GM13977 (cell line): ENCODE results near the gene CCNE1.

ENCODE experiments used
- DNase-seq: peaks from one replicate; pipeline ENCODE4 v3.0.0; 2012; ENCODE audit warnings: low spot score
- in situ Hi-C: fragments of 300-500 bp; cut with MboI; formaldehyde crosslinking; loops from one replicate; pipeline ENCODE4 v1.12.0; 2022; ENCODE audit warnings: low sequenced_read_pairs, low pct_unique_long_range_greater_than_20kb, mixed read lengths, inconsistent platforms; ENCODE audit not compliant: unreplicated experiment
- TF ChIP-seq, protein P1 (sequence below): IDR thresholded peaks from 2 replicates; pipeline ENCODE4 v1.5.1; 2012; ENCODE audit warnings: mild to moderate bottlenecking, control low read depth; ENCODE audit not compliant: insufficient read depth; ENCODE audit errors: extremely low read depth, missing control alignments

Gene CCNE1

DNA sequence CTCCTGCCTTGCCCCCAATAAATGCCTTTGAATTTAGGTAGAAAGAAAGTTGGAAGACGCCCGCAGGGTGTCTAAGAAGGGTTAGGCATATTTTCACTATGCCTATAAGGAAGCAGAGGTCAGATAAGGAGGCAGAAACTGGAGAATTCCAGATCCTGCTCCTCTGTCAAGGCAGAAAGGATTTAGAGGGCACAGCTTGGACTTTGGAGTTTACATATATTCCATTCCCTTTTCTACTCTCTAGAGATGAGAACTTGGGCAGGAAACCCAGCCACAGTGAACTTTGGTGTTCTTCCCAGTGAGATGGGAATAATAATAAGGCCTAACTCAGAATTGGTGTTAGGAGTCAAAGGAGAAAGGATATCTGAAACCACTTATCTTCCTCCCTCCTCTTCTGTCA lies 37.4 kb downstream of the CCNE1 start:
- DNase-seq, result no peak
- in situ Hi-C loops, result no loop called here
- TF ChIP-seq, protein P1, sequence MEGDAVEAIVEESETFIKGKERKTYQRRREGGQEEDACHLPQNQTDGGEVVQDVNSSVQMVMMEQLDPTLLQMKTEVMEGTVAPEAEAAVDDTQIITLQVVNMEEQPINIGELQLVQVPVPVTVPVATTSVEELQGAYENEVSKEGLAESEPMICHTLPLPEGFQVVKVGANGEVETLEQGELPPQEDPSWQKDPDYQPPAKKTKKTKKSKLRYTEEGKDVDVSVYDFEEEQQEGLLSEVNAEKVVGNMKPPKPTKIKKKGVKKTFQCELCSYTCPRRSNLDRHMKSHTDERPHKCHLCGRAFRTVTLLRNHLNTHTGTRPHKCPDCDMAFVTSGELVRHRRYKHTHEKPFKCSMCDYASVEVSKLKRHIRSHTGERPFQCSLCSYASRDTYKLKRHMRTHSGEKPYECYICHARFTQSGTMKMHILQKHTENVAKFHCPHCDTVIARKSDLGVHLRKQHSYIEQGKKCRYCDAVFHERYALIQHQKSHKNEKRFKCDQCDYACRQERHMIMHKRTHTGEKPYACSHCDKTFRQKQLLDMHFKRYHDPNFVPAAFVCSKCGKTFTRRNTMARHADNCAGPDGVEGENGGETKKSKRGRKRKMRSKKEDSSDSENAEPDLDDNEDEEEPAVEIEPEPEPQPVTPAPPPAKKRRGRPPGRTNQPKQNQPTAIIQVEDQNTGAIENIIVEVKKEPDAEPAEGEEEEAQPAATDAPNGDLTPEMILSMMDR, result no peak

DNA sequence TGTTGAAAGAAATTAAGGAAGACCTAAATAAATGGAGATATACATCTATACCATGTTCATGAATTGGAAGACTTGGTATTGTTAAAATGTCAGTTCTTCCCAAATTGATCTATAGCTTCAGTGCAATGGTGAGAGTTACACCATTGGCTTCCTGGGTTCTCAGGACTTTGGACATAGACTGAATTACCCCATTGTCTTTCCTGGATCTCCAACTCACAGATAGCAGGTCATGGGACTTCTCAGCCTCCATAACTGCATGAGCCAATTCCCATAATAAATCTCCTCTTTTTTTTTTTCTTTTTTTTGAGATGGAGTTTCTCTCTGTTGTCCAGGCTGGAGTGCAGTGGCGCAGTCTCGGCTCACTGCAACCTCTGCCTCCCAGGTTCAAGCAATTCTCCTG lies 38.7 kb downstream of the CCNE1 start:
- DNase-seq, result no peak
- TF ChIP-seq, protein P1, result no peak
- in situ Hi-C loops, result no loop called here

DNA sequence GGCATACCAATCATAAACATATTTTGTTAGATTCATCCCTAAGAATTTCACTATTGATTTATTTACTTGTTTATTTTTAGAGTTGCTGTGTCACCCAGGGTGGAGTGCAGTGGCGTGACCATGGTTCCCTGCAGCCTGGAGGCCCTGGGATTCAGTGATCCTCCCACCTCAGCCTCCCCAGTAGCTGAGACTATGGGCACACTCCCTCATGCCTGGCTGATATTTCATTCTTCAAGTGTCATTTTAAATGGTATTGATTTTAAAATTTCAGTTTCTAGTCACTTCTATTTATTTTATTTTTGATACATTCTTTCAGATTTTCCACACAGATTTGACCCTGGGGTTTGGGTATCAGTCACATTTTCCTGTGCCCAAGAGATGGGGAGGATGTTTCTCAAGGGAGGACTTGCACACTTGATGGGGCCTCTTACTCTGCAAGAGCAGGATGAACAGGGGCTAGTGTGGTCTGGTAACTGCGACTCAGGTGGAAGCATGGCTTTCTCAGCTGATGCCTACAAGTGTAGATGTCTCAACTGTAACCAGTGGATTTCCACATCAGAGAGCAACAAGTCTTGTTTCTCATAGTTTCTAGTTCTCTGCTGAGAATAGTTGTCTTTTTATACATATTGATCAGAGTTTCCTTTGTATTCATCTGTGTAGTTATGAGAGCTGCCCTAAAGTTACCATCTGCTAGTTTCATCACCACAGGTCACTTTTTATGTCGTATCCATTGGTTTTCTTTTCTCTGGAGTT lies 40.2 kb downstream of the CCNE1 start:
- peak; percentile 66 for DNase-seq
- TF ChIP-seq, protein P1, result no peak
- in situ Hi-C loops, result no loop called here

DNA sequence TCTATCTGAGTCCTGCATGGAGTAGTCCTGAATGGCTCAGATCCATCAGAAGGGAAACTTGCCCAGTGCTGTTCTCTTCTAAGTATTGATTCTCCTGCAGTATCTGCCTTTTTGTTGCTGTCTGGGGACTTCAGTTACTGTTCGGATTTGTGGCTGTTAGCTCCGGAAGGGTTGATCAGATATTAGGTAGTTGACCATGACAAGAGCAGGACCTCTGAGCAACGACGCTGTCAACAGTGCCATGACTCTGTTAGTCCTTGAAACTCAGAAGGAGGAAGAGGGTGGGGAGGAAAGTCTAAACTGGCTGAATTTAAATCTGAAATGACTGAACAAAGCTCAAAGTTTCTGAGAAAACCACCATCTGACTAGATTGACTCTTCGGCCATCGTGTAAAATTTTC lies 42.2 kb downstream of the CCNE1 start:
- TF ChIP-seq, protein P1, result no peak
- DNase-seq, result no peak
- in situ Hi-C loops, result no loop called here

DNA sequence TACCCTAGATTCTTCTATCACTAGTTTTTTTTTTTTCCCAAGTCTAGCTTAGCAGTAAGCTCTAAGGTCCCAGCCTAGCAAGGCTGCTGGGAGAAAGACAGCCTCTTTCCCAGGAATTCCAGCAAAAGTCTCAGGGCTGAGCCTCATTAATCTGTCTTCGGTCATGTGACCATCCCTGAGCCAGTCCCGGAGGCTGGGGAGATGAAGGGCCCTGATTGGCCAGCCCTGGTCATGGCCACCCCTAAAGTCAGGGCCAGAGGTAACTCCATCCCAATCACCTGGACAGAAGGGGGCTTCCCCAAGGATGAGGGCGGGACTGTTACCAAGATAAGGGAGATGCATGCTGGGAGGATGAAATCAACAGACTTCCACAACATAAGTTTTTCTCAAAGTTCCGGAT lies 43.3 kb downstream of the CCNE1 start:
- in situ Hi-C loops, result no loop called here
- DNase-seq, result no peak
- TF ChIP-seq, protein P1, result no peak

DNA sequence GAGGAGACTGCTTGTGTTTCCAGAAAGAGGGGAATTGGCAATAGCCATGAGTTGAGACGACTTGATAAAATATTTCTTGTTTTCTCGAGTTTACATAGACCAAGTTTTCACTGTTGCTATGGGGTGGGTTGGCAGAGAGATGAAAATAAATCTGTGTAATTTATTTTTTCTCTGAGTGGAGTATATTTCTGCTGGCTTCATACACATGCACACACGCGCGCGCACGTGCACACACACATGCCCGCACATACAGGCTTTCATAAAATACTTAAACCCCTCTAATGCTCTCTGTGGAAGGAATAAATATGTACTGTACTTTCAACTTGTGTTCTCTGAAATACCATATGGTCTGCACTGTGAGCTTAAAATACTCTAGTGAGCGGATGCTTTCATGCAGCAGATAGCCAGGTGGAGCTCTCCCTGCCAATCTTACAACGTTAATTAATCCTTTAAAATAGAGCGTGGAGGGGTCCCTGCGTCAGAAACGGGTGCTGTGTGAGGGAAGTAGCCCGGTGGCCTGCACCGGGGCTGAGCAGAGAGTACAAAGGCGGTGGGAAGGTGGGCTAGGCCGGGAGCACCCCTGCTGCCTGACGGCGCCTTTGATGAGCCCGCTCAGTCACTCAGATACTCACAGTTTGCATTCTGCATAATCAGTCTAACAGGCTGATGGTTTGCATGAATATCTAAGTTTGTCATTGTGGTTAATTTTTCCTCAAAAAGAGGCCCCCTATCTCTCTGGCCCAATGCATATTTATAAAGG lies 44.1 kb downstream of the CCNE1 start:
- in situ Hi-C loops, result no loop called here
- TF ChIP-seq, protein P1, result no peak
- no peak for DNase-seq
